IPS-18a (cell line): Measurements from ENCODE around the gene GGNBP2.

Experiments used
- H3K27ac ChIP-seq: one replicate; pipeline ENCODE4 v1.5.1; 2013; ENCODE audit warnings: low read length
- H3K27me3 ChIP-seq: one replicate; pipeline ENCODE4 v1.6.1; 2013; ENCODE audit warnings: mild to moderate bottlenecking, low read length; ENCODE audit not compliant: control insufficient read depth, insufficient read depth
- H3K36me3 ChIP-seq: one replicate; pipeline ENCODE4 v1.6.1; 2013; ENCODE audit warnings: low read depth, low read length; ENCODE audit not compliant: control insufficient read depth
- H3K4me1 ChIP-seq: one replicate; pipeline ENCODE4 v1.6.1; 2013; ENCODE audit warnings: low read depth, low read length; ENCODE audit not compliant: control insufficient read depth
- H3K4me3 ChIP-seq: one replicate; pipeline ENCODE4 v1.5.1; 2013; ENCODE audit warnings: low read length
- H3K9ac ChIP-seq: one replicate; pipeline ENCODE4 v1.6.1; 2013; ENCODE audit warnings: mild to moderate bottlenecking, low read length, moderate library complexity
- H3K9me3 ChIP-seq: one replicate; pipeline ENCODE4 v1.6.1; 2013; ENCODE audit warnings: low read depth, low read length; ENCODE audit not compliant: control insufficient read depth

The GGNBP2 gene

DNA sequence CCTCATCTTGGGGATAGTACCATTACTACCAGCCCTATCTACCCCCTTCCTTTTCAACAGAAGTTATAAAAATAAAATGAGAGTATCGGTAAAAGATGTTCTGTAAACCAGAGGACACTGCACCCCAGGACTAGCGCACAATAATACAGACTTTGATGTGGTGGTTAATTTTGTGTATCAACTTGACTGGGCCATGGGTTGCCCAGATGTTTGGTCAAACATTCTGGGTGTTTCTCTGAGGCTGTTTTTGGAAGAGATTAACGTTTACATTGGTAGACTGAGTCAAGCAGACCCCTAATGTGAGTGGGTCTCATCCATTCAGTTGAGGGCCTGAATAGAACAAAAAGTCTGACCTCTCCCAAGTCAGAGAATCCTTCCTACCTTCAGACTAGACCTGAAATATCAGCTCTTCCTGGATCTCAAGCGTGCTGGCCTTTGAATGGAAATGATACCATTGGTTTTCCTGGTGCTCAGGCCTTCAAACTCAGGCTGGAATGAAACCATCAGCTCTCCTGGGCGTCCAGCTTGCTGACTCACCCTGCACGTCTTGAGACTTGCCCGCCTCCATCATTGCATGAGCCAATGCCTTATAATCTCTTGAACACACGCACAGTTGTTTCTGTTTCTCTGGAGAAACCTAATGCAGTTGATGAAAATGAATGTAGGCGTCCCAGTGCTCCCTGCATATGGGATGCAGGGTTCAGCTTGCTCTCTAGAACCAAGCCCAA lies 66.8 kb downstream of the GGNBP2 start:
- Histone ChIP-seq H3K27ac (no peak overlapping the region), H3K36me3 (peaks cover 3% of the 10 kb centered on the region)

GRCh38 chr17:36612323-36612722 lies 67.6 kb downstream of the GGNBP2 start:
- H3K4me1 ChIP-seq: peaks cover 24% of the 10 kb centered on the region
- no peaks in the 10 kb centered on the region for H3K27me3 ChIP-seq
- no peak overlapping the region for H3K9ac ChIP-seq
- no peaks in the 10 kb centered on the region for H3K9me3 ChIP-seq
- H3K36me3 ChIP-seq: peaks cover 3% of the 10 kb centered on the region
- H3K27ac ChIP-seq: no peak overlapping the region
- no peak overlapping the region for H3K4me3 ChIP-seq

More for the DNA sequence above, 66.8 kb downstream of the GGNBP2 start:
- no peaks in the 10 kb centered on the region for H3K27me3 ChIP-seq
- no peaks in the 10 kb centered on the region for H3K9me3 ChIP-seq
- no peak overlapping the region for H3K9ac ChIP-seq
- H3K4me1 ChIP-seq: peaks cover 24% of the 10 kb centered on the region
- H3K4me3 ChIP-seq: no peak overlapping the region

GRCh38 chr17:36613155-36613554 lies 68.4 kb downstream of the GGNBP2 start:
- no peak overlapping the region for H3K27ac ChIP-seq
- H3K9ac ChIP-seq: no peak overlapping the region
- H3K27me3 ChIP-seq: no peaks in the 10 kb centered on the region
- H3K4me3 ChIP-seq: no peak overlapping the region
- H3K9me3 ChIP-seq: no peaks in the 10 kb centered on the region
- H3K36me3 ChIP-seq: no peaks in the 10 kb centered on the region
- H3K4me1 ChIP-seq: peaks cover 24% of the 10 kb centered on the region

DNA sequence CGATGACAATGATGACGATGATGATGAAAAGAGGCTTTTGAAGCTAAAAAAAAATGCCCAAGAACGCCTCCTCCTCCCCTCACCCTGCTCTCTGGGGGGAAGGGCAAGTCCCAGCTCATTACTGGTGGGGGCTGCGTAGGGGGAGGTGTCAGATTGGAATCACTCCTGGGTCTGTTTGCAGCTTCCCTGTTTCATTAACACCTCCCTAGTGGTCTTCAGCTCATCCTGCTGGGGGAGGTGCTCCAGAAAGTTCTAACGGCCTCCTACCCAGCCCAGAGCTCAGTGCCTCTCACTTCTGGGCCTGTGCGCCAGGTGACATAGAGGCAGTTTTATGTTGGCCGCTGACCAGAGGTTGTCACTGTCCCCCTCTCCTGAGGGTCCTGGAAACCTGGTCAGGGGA lies 69.4 kb downstream of the GGNBP2 start:
- Histone ChIP-seq H3K27ac (no peak overlapping the region), H3K4me1 (peaks cover 24% of the 10 kb centered on the region), H3K36me3 (no peaks in the 10 kb centered on the region), H3K4me3 (no peak overlapping the region), H3K27me3 (no peaks in the 10 kb centered on the region), H3K9me3 (no peaks in the 10 kb centered on the region), H3K9ac (no peak overlapping the region)

DNA sequence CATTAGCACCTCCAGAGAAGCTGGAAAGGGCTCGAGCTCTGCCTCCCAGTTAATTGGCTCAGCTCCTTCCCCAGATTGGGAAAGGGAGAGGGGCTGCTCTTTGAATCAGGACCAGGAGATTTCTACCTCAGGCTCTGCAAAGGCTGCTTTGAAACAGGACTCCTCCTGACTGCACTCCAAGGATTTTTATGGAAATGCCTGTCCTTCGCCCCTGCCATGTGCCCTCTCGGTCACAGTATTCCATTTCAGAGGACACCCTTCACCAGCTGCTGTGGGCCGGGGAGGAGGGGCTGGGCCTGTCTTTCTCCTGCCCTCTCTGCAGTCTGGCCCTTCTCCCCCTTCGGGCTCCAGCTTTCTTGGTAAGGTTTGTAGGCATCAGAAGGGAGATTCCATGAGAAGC lies 70.2 kb downstream of the GGNBP2 start:
- Histone ChIP-seq H3K36me3 (no peaks in the 10 kb centered on the region), H3K27me3 (no peaks in the 10 kb centered on the region), H3K27ac (no peak overlapping the region), H3K9ac (no peak overlapping the region), H3K4me3 (no peak overlapping the region), H3K4me1 (peaks cover 24% of the 10 kb centered on the region), H3K9me3 (no peaks in the 10 kb centered on the region)

DNA sequence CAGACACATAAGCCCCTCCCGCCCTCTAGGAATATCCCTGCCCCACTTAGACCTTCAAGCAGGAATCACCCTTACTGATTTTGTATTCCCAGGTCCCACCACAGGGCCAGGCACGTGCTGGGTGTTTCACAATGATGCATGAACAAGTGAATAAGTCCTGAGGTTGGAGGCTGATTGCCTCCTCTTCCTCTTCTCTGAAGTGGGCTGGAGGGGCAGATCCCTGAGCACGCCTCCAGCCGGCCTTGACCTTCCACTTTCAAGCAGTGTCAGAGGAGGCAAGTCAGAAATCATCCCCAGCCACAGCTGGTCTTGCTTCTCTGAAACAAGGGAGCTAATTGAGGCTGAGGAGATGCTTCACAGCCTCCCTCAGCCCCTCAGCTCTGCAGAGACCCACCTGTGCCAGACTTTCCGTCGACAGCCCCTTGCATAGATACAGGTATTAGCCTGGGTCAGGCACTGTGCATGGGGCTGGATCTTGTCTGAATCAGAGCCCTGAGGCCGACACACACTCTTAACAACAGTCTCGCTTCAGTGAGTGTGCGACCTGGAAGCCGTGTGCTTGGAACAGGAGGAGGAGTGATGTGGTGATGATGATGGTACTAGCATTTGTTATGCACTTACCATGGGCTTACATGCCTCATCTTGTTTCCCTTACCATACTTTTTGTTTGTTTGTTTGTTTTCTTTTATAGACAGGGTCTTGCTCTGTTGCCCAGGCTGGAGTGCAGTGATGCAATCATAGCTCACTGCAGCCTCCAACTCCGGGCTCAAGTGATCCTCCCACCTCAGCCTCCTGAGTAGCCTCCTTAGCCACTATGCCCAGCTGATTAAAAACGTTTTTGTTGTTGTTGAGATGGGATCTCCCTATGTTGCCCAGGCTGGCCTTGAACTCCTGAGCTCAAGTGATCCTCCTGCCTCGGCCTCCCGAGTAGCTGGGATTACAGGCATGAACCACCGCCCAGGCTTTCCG lies 71.6 kb downstream of the GGNBP2 start:
- H3K9ac ChIP-seq: no peak overlapping the region
- no peak overlapping the region for H3K27ac ChIP-seq
- no peaks in the 10 kb centered on the region for H3K36me3 ChIP-seq
- H3K27me3 ChIP-seq: no peaks in the 10 kb centered on the region
- no peaks in the 10 kb centered on the region for H3K9me3 ChIP-seq
- H3K4me1 ChIP-seq: peaks cover 24% of the 10 kb centered on the region
- H3K4me3 ChIP-seq: no peak overlapping the region

GRCh38 chr17:36617773-36618172 lies 73.1 kb downstream of the GGNBP2 start:
- H3K27me3 ChIP-seq: no peaks in the 10 kb centered on the region

DNA sequence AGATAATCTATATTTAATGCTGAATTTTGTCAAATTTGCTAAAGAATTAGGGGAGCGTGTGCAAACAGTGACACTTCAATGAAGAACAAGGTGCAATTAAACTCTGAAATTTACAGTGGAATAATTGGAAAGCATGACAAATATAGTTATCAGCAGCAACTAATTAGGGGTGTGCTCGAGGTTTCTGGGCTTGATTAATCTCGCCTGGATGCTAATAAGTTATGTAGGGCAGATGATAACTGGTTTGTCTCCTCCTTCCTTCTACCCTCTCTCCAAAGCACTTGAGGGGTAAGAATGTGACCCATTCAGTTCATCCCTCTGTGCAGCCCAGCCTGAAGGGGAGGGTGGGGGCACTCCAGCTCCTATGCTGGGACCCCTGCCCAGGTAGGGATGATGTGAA lies 78.6 kb downstream of the GGNBP2 start:
- no peaks in the 10 kb centered on the region for H3K4me1 ChIP-seq
- H3K4me3 ChIP-seq: no peak overlapping the region
- no peaks in the 10 kb centered on the region for H3K27me3 ChIP-seq
- H3K27ac ChIP-seq: no peak overlapping the region
- no peak overlapping the region for H3K9ac ChIP-seq
- H3K36me3 ChIP-seq: no peaks in the 10 kb centered on the region
- no peaks in the 10 kb centered on the region for H3K9me3 ChIP-seq

More at GRCh38 chr17:36617773-36618172, 73.1 kb downstream of the GGNBP2 start:
- peaks cover 23% of the 10 kb centered on the region for H3K4me1 ChIP-seq
- H3K9ac ChIP-seq: no peak overlapping the region
- no peak overlapping the region for H3K4me3 ChIP-seq
- no peaks in the 10 kb centered on the region for H3K36me3 ChIP-seq
- no peak overlapping the region for H3K27ac ChIP-seq
- H3K9me3 ChIP-seq: no peaks in the 10 kb centered on the region

GRCh38 chr17:36625188-36625587 lies 80.5 kb downstream of the GGNBP2 start:
- H3K4me3 ChIP-seq: no peak overlapping the region
- no peaks in the 10 kb centered on the region for H3K36me3 ChIP-seq
- no peak overlapping the region for H3K9ac ChIP-seq
- no peak overlapping the region for H3K27ac ChIP-seq
- H3K9me3 ChIP-seq: no peaks in the 10 kb centered on the region
- no peaks in the 10 kb centered on the region for H3K27me3 ChIP-seq
- H3K4me1 ChIP-seq: peaks cover 5% of the 10 kb centered on the region

GRCh38 chr17:36627101-36627500 lies 82.4 kb downstream of the GGNBP2 start:
- no peak overlapping the region for H3K27ac ChIP-seq
- H3K9ac ChIP-seq: no peak overlapping the region

GRCh38 chr17:36628576-36628975 lies 83.9 kb downstream of the GGNBP2 start:
- Histone ChIP-seq H3K27me3 (peaks cover 7% of the 10 kb centered on the region), H3K4me3 (no peak overlapping the region)

More at GRCh38 chr17:36627101-36627500, 82.4 kb downstream of the GGNBP2 start:
- Histone ChIP-seq H3K36me3 (no peaks in the 10 kb centered on the region), H3K9me3 (no peaks in the 10 kb centered on the region), H3K27me3 (peaks cover 2% of the 10 kb centered on the region), H3K4me1 (peaks cover 5% of the 10 kb centered on the region), H3K4me3 (no peak overlapping the region)

More at GRCh38 chr17:36628576-36628975, 83.9 kb downstream of the GGNBP2 start:
- H3K4me1 ChIP-seq: peaks cover 17% of the 10 kb centered on the region
- no peaks in the 10 kb centered on the region for H3K36me3 ChIP-seq
- H3K9me3 ChIP-seq: no peaks in the 10 kb centered on the region
- H3K27ac ChIP-seq: no peak overlapping the region
- H3K9ac ChIP-seq: no peak overlapping the region
